Esophagus muscularis mucosa (tissue), 4 donors: ENCODE results near the gene EDA. TPM values are rescaled to one million over a fixed set of nuclear protein-coding genes. Genes with fewer than 3 reads are reported as not detected.

Source experiments
- DNase-seq: peaks from one replicate; pipeline ENCODE4 v3.0.0-alpha.2; 2017; ENCODE audit errors: extremely low spot score
- H3K27ac ChIP-seq, 4 donors: fragments of 200-600 bp; sonication (generic); replicated peaks in 1 of 4; 1 replicate in 3 of 4; 2 replicates in 1 of 4; pipeline ENCODE4 v1.5.1; 2016 to 2019; ENCODE audit warnings: mild to moderate bottlenecking in 1 of 4
- H3K27me3 ChIP-seq, 4 donors: fragments of 200-600 bp; sonication (generic); one replicate each; pipeline versions ENCODE4 v1.5.1 to v1.6.0; 2016 to 2019
- H3K36me3 ChIP-seq, 4 donors: fragments of 200-600 bp; sonication (generic); one replicate each; pipeline ENCODE4 v1.5.1; 2016 to 2019
- H3K4me1 ChIP-seq, 4 donors: fragments of 200-600 bp; sonication (generic); one replicate each; pipeline ENCODE4 v1.5.1; 2016 to 2019
- H3K4me3 ChIP-seq, 4 donors: fragments of 200-600 bp; sonication (generic); 1 replicate in 2 of 4; 2 replicates in 2 of 4; pipeline ENCODE4 v1.5.1; 2016 to 2019; ENCODE audit warnings: mild to moderate bottlenecking in 4 of 4, moderate library complexity in 1 of 4
- H3K9me3 ChIP-seq, 4 donors: fragments of 200-600 bp; sonication (generic); 1 replicate in 3 of 4; 2 replicates in 1 of 4; pipeline ENCODE4 v1.5.1; 2016 to 2019
- CTCF ChIP-seq, 3 experiments: fragments of 200-600 bp in 2 of 3; fragments of 450-650 bp in 1 of 3; sonication (generic) in 2 of 3; IDR thresholded peaks; one replicate each; pipeline ENCODE4 v1.5.1; 2017 to 2019; ENCODE audit warnings: antibody characterized with exemption in 3 of 3, mild to moderate bottlenecking in 2 of 3, moderate library complexity in 1 of 3
- EP300 ChIP-seq: sonication (generic); formaldehyde crosslinking; IDR thresholded peaks from one replicate; pipeline ENCODE4 v1.6.1; 2017; ENCODE audit warnings: antibody characterized with exemption
- POLR2A ChIP-seq: fragments of 450-650 bp; IDR thresholded peaks from one replicate; pipeline ENCODE4 v1.6.1; 2017; ENCODE audit warnings: antibody characterized with exemption, moderate library complexity, mild to moderate bottlenecking, low read depth
- POLR2AphosphoS5 ChIP-seq, 2 donors: sonication (generic); formaldehyde crosslinking; IDR thresholded peaks; one replicate each; pipeline ENCODE4 v1.6.1; 2017; ENCODE audit warnings: antibody characterized with exemption in 2 of 2
- WGBS: methylation state at CpG from one replicate; pipeline ENCODE4 v1.1.5; 2018; 5-methylcytosine and 5-hydroxymethylcytosine counted together
- intact Hi-C: fragments of 100-400 bp; cut with DNase I; formaldehyde crosslinking; loops from one replicate; pipeline ENCODE4 v1.15.1; 2023
- total RNA-seq, 4 donors: library from RNA; depleted of rRNA; stranded (reverse); fragments of >200 nt; gene quantifications; one replicate each; pipeline versions ENCODE4 v1.1.0 to v1.2.1, GENCODE V29; 2016

Gene EDA
- total RNA-seq, 4 donors from 2014 or later, result 4.3 to 10.9 (median 6.3) TPM

DNA sequence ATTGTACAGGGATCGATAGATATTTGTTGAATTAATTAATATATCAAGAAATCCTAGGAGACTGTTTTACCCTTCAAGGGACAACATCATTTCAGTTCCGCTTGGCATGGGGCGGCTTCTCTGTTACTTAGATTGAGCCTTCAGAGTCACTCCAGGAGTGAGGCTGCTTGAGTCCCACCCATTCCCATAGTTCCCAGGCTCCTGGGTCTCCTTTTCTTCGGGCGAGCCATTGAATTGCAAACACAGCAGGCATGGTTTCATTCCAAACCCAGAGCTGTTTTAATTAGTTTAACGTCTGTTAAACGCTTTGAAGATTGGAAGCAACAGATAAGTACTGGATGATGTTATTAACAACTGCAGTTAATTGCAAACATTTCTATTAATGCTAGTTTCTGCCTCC is 571 bp upstream of the EDA start:
- no peak for DNase-seq
- H3K27me3 ChIP-seq, result no peaks in the 10 kb centered on the region
- TF ChIP-seq POLR2AphosphoS5 (IDR thresholded peaks at IDR 0.05) (no peak), EP300 (no peak), CTCF (IDR thresholded peaks at IDR 0.05) (no peak), POLR2A (no peak)
- intact Hi-C loops, result loop anchor here (5.0 kb wide), 1 partner anchor 412 kb away; no protein-coding TSS in a partner anchor
- WGBS, result 52% methylated on average over 7 of the region's 7 CpGs
- H3K4me1 ChIP-seq, result peaks cover 0 to 13% (median 6%) of the 10 kb centered on the region in 4 donors
- H3K4me3 ChIP-seq, result peak overlapping the region; percentile 63 to 73 (median 68)
- no peaks in the 10 kb centered on the region for H3K36me3 ChIP-seq
- no peaks in the 10 kb centered on the region for H3K9me3 ChIP-seq
- peak overlapping the region in 3 of 4 donors; percentile 18 to 47 (median 40) for H3K27ac ChIP-seq

- 42% methylated on average over 48 of the region's 53 CpGs for WGBS
- Histone ChIP-seq H3K27me3 (no peaks in the 10 kb centered on the region), H3K36me3 (no peaks in the 10 kb centered on the region), H3K4me1 (peaks cover 0 to 13% (median 6%) of the 10 kb centered on the region in 4 donors), H3K9me3 (no peaks in the 10 kb centered on the region), H3K4me3 (peak overlapping the region; percentile 63 to 73 (median 68)), H3K27ac (peak overlapping the region; percentile 58 to 75 (median 66))
- no peak for DNase-seq
- TF ChIP-seq EP300 (no peak), CTCF (IDR thresholded peaks at IDR 0.05) (no peak), POLR2A (no peak), POLR2AphosphoS5 (IDR thresholded peaks at IDR 0.05) (no peak)
- intact Hi-C loops, result loop anchor here (2.0 to 5.0 kb wide), 2 partner anchors 78 to 411 kb away; no protein-coding TSS in a partner anchor
Measured at GRCh38 chrX:69616457-69617203, 717 bp downstream of the EDA start.

DNA sequence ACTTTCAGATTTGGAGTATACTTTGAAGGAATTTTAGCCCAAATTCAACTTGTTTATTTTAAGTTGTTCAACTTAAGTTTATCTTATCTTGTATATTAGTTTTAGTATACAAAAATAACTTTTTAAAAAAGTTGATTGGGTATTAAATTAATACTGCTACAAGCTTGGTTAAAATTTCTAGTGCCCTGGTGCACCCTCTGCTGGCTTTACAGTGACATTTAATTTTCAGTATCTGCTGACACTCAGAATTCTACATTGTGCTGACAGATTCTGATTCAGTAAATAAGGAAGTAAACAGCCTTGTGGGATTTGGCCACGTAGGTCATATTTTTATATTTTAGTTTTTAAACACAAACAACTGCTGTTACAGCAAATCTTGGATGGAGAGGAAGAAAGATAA is 2.9 kb downstream of the EDA start:
- peaks cover 0 to 13% (median 6%) of the 10 kb centered on the region in 4 donors for H3K4me1 ChIP-seq
- H3K4me3 ChIP-seq, result no peak overlapping the region
- H3K27ac ChIP-seq, result no peak overlapping the region
- WGBS, result 3% methylated on average over 1 of the region's 1 CpG
- TF ChIP-seq CTCF (IDR thresholded peaks at IDR 0.05) (peak; percentile 42 to 55 (median 45)), EP300 (no peak)
- no peaks in the 10 kb centered on the region for H3K36me3 ChIP-seq
- no peaks in the 10 kb centered on the region for H3K27me3 ChIP-seq
- no peak for DNase-seq
- intact Hi-C loops, result loop anchor here (5.0 kb wide), 1 partner anchor 408 kb away; no protein-coding TSS in a partner anchor
- no peaks in the 10 kb centered on the region for H3K9me3 ChIP-seq

DNA sequence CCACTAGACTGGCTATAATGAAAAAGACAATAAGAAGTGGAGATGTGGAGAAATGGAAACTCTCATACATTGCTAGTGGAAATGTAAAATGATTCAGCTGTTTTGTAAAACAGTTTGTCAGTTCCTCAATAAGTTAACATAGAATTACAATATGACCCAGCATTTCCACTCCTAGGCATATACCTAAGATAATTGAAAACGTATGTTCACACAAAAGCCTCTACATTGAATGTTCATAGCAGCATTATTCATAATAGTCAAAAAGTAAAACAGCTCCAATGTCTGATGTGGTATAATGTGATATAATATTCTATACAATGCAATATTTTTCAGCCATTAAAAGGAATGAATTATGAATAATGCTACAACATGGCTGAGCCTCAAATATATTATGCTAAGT is 10.2 kb downstream of the EDA start:
- no peak for DNase-seq
- no peak for TF ChIP-seq CTCF (IDR thresholded peaks at IDR 0.05)
- TF ChIP-seq POLR2AphosphoS5 (IDR thresholded peaks at IDR 0.05), result no peak
- TF ChIP-seq EP300, result no peak
- no peak for TF ChIP-seq POLR2A
- no peaks in the 10 kb centered on the region for H3K36me3 ChIP-seq
- 50% methylated on average over 1 of the region's 1 CpG for WGBS
- no peak overlapping the region for H3K27ac ChIP-seq
- no peak overlapping the region for H3K4me3 ChIP-seq
- peaks cover 0 to 7% (median 0%) of the 10 kb centered on the region in 4 donors for H3K4me1 ChIP-seq
- intact Hi-C loops, result no loop called here
- H3K27me3 ChIP-seq, result no peaks in the 10 kb centered on the region
- H3K9me3 ChIP-seq, result no peaks in the 10 kb centered on the region
